ENCODE data around the gene SEMA5B.
A peak's percentile ranks its signal among the peaks of the same experiment; 100 is the strongest.

GRCh38 chr3:123070510-123070909, 42.9 kb upstream of the SEMA5B start:
- no peak for TF ChIP-seq CTCF (IDR thresholded peaks at IDR 0.05; ENCODE audit: low read depth, low read length, missing input control)
- TF ChIP-seq TAF1 (conservative IDR thresholded peaks at IDR 0.05): no peak
- TF ChIP-seq FOXA2 (IDR thresholded peaks at IDR 0.05): no peak
- no peak for TF ChIP-seq EGR1 (IDR thresholded peaks at IDR 0.05; ENCODE audit: low read depth in 2 of 2)
- TF ChIP-seq YY1 (IDR thresholded peaks at IDR 0.05): peak; percentile 50
- no peak for TF ChIP-seq ATF3 (IDR thresholded peaks at IDR 0.05)
- peak; percentile 97 for TF ChIP-seq REST (IDR thresholded peaks at IDR 0.05)
- TF ChIP-seq FOXA1 (IDR thresholded peaks at IDR 0.05): no peak
- TF ChIP-seq ZBTB33 (IDR thresholded peaks at IDR 0.05): no peak

Data from liver (tissue), 3 donors.